GM12891 (cell line): ENCODE measurements around the gene NTSR2.

Source experiments
- PAX5 ChIP-seq: IDR thresholded peaks from 2 replicates; pipeline ENCODE4 v1.6.1; 2011; ENCODE audit warnings: low read length, moderate library complexity, mild to moderate bottlenecking; ENCODE audit not compliant: insufficient read depth, severe bottlenecking
- POLR2A ChIP-seq: IDR thresholded peaks from 2 replicates; pipeline ENCODE4 v1.6.1; 2011; ENCODE audit warnings: low read depth, low read length, control low read depth
- POLR2AphosphoS5 ChIP-seq: IDR thresholded peaks from 2 replicates; pipeline ENCODE4 v1.6.1; 2011; ENCODE audit warnings: low read depth, low read length, control low read depth
- POU2F2 ChIP-seq: IDR thresholded peaks from 2 replicates; pipeline ENCODE4 v1.6.1; 2011; ENCODE audit warnings: low read depth, mild to moderate bottlenecking, control low read depth, low read length, moderate library complexity
- SPI1 ChIP-seq: IDR thresholded peaks from 2 replicates; pipeline ENCODE4 v1.6.1; 2011; ENCODE audit warnings: low read depth, low read length, control low read depth
- TAF1 ChIP-seq: IDR thresholded peaks from 2 replicates; pipeline ENCODE4 v1.6.1; 2011; ENCODE audit warnings: low read depth, low read length, control low read depth

GRCh38 chr2:11699686-11700670 lies 30.0 kb upstream of the NTSR2 start:
- no peak for TF ChIP-seq POLR2A
- no peak for TF ChIP-seq TAF1
- TF ChIP-seq POLR2AphosphoS5 = no peak
- no peak for TF ChIP-seq PAX5
- TF ChIP-seq SPI1 = no peak
- TF ChIP-seq POU2F2 = no peak
